Ovary (tissue), 9 donors: ENCODE results near the gene GPR108. TPM values are rescaled to one million over a fixed set of nuclear protein-coding genes. Genes with fewer than 3 reads are reported as not detected.

Experiments used
- DNase-seq, 5 donors: peaks; one replicate each; pipeline ENCODE4 v3.0.0-alpha.2; 2019 to 2020
- H3K27ac ChIP-seq, 2 donors: fragments of 200-600 bp; one replicate each; pipeline versions ENCODE4 v1.5.1 to v1.8.0; 2019 to 2022
- H3K27me3 ChIP-seq: fragments of 200-600 bp; one replicate; pipeline ENCODE4 v1.8.0; 2022
- H3K36me3 ChIP-seq: fragments of 200-600 bp; sonication (generic); one replicate; pipeline ENCODE4 v1.5.1; 2019
- H3K4me1 ChIP-seq: one replicate; pipeline ENCODE4 v1.8.1; 2013; ENCODE audit warnings: mild to moderate bottlenecking, moderate library complexity; ENCODE audit not compliant: insufficient read depth
- H3K4me3 ChIP-seq: fragments of 200-600 bp; sonication (generic); one replicate; pipeline ENCODE4 v1.5.1; 2017
- H3K9me3 ChIP-seq, 2 donors: fragments of 200-600 bp in 1 of 2; sonication (generic) in 1 of 2; one replicate each; pipeline versions ENCODE4 v1.5.1 to v1.8.1; 2013 to 2019; ENCODE audit warnings: mild to moderate bottlenecking in 1 of 2, moderate library complexity in 1 of 2
- EP300 ChIP-seq: sonication (generic); formaldehyde crosslinking; IDR thresholded peaks from one replicate; pipeline ENCODE4 v1.6.1; 2017; ENCODE audit warnings: antibody characterized with exemption
- POLR2A ChIP-seq: fragments of 450-650 bp; IDR thresholded peaks from one replicate; pipeline ENCODE4 v1.6.1; 2017; ENCODE audit warnings: antibody characterized with exemption, mild to moderate bottlenecking, moderate library complexity
- WGBS, 3 donors: extraction: QIAGEN DNeasy Blood & Tissue Kit in 1 of 3; methylation state at CpG; one replicate each; pipeline versions ENCODE4 v1.1.5 to v1.1.7; 2013 to 2017; 5-methylcytosine and 5-hydroxymethylcytosine counted together
- intact Hi-C, 4 donors: fragments of 100-400 bp; cut with DNase I; formaldehyde crosslinking; loops; one replicate each; pipeline versions ENCODE4 v1.11.0 to v1.15.1; 2022 to 2023
- polyA plus RNA-seq, 2 donors: library from polyadenylated mRNA; stranded (reverse); fragments of 200-250 nt in 1 of 2; fragments of 350-450 nt in 1 of 2; fragmentation: Illumina TruSeq in 1 of 2; extraction: RNeasy Lipid Tissue Mini Kit (QIAGEN cat#74804) in 1 of 2; gene quantifications; one replicate each; pipeline ENCODE4 v1.2.3, GENCODE V29; 2013 to 2014
- total RNA-seq, 7 donors: library from RNA; depleted of rRNA in 2 of 7; stranded (reverse); fragments of >200 nt in 2 of 7; fragmentation: NEBNext Ultra II Directional in 3 of 7; extraction: Animal tissue kit (Norgen Biotek cat#: 25700) in 3 of 7; gene quantifications; one replicate each; pipeline versions ENCODE4 v1.1.0 to v1.2.4, GENCODE V29; 2016 to 2023
- TF ChIP-seq, protein P1 (sequence below), 3 donors: fragments of 450-650 bp in 2 of 3; fragments of 200-600 bp in 1 of 3; IDR thresholded peaks; one replicate each; pipeline versions ENCODE4 v1.5.1 to v1.8.0; 2016 to 2022; ENCODE audit warnings: antibody characterized with exemption in 3 of 3, mild to moderate bottlenecking in 1 of 3
- donor health status: DM: no; HTN: no; CAD: no; lungs with moderate emphysema.
- donor health status: DM: no; HTN: no; CAD: no.
- donor health status: Bipolar disorder and iron deficiency.
- donor health status: DM: yes; HTN: yes; CAD: no.
- donor health status: DM: no; HTN: no; CAD: no.
- donor health status: DM: yes; HTN: yes; CAD: no.

Gene GPR108
- total and polyA plus RNA-seq, 9 donors, result 34.0 to 76.6 (median 61.0) TPM

DNA sequence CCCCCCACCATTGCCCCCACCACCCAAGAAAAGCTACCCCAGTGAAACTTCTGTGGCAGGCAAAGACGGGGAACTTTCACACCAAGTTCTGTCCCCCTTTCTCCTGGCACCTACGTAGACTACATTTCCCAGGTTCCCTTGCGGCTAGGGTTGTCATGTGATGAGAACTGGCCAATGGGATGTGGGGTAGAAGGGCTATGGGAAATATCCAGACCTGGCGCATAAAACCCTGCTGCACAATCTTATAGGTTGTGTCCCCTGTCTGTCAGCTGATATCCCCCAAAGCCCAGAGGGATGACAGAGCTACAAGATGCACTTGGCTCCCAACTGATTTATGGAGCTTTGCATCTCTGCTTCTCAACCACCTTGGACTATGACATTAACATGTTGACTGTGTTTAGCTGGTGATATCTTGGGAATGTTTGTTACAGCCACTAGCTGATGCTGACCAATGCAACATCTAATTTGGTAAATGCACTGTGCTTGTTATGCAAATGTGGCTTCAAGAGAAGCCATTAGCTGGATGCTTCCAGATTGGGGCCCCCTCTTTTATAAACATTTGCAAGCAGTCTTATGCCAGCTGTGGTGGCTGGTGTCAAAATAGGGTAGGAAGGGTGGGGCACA lies 23.8 kb upstream of the GPR108 start:
- Histone ChIP-seq H3K27ac (no peak overlapping the region), H3K4me3 (no peak overlapping the region), H3K36me3 (no peaks in the 10 kb centered on the region), H3K9me3 (no peaks in the 10 kb centered on the region), H3K27me3 (no peaks in the 10 kb centered on the region), H3K4me1 (no peaks in the 10 kb centered on the region)
- intact Hi-C loops, result loop anchor here in 1 of 4 donors (10.0 kb wide), 1 partner anchor 126 kb away; no protein-coding TSS in a partner anchor
- DNase-seq, result no peak
- 66 to 87% (median 80%) methylated on average over 4 of the region's 4 CpGs for WGBS, 3 donors
- TF ChIP-seq POLR2A, result no peak

GRCh38 chr19:6760606-6761005 lies 23.2 kb upstream of the GPR108 start:
- H3K36me3 ChIP-seq, result no peaks in the 10 kb centered on the region
- DNase-seq, result no peak
- no peak overlapping the region for H3K4me3 ChIP-seq
- WGBS, 3 donors, result 91 to 98% (median 93%) methylated on average over 16 to 17 of the region's 17 CpGs
- H3K27me3 ChIP-seq, result no peaks in the 10 kb centered on the region
- no peaks in the 10 kb centered on the region for H3K4me1 ChIP-seq
- intact Hi-C loops, result loop anchor here in 1 of 4 donors (10.0 kb wide), 1 partner anchor 126 kb away; no protein-coding TSS in a partner anchor
- H3K9me3 ChIP-seq, result no peaks in the 10 kb centered on the region
- TF ChIP-seq POLR2A (no peak), EP300 (no peak)
- TF ChIP-seq, protein P1, sequence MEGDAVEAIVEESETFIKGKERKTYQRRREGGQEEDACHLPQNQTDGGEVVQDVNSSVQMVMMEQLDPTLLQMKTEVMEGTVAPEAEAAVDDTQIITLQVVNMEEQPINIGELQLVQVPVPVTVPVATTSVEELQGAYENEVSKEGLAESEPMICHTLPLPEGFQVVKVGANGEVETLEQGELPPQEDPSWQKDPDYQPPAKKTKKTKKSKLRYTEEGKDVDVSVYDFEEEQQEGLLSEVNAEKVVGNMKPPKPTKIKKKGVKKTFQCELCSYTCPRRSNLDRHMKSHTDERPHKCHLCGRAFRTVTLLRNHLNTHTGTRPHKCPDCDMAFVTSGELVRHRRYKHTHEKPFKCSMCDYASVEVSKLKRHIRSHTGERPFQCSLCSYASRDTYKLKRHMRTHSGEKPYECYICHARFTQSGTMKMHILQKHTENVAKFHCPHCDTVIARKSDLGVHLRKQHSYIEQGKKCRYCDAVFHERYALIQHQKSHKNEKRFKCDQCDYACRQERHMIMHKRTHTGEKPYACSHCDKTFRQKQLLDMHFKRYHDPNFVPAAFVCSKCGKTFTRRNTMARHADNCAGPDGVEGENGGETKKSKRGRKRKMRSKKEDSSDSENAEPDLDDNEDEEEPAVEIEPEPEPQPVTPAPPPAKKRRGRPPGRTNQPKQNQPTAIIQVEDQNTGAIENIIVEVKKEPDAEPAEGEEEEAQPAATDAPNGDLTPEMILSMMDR (IDR thresholded peaks at IDR 0.05), result no peak
- H3K27ac ChIP-seq, result no peak overlapping the region

GRCh38 chr19:6754653-6755463 lies 17.5 kb upstream of the GPR108 start:
- H3K27ac ChIP-seq, result no peak overlapping the region
- no peaks in the 10 kb centered on the region for H3K27me3 ChIP-seq
- intact Hi-C loops, result loop anchor here in 3 of 4 donors (10.0 kb wide), 3 partner anchors 50 to 770 kb away; no protein-coding TSS in a partner anchor
- TF ChIP-seq, protein P1 (IDR thresholded peaks at IDR 0.05), result no peak
- TF ChIP-seq POLR2A (no peak), EP300 (no peak)
- 86 to 93% (median 88%) methylated on average over 22 to 23 of the region's 23 CpGs for WGBS, 3 donors
- H3K9me3 ChIP-seq, result no peaks in the 10 kb centered on the region
- H3K4me3 ChIP-seq, result no peak overlapping the region
- H3K36me3 ChIP-seq, result no peaks in the 10 kb centered on the region
- peaks cover 2% of the 10 kb centered on the region for H3K4me1 ChIP-seq
- DNase-seq, result no peak

GRCh38 chr19:6754136-6754535 lies 16.8 kb upstream of the GPR108 start:
- Histone ChIP-seq H3K4me3 (no peak overlapping the region), H3K36me3 (no peaks in the 10 kb centered on the region), H3K27me3 (no peaks in the 10 kb centered on the region), H3K4me1 (peaks cover 2% of the 10 kb centered on the region), H3K9me3 (no peaks in the 10 kb centered on the region), H3K27ac (no peak overlapping the region)
- intact Hi-C loops, result loop anchor here in 3 of 4 donors (10.0 kb wide), 3 partner anchors 49 to 769 kb away; no protein-coding TSS in a partner anchor
- 91 to 95% (median 94%) methylated on average over 22 of the region's 22 CpGs for WGBS, 3 donors
- TF ChIP-seq POLR2A (no peak), EP300 (no peak)
- TF ChIP-seq, protein P1 (IDR thresholded peaks at IDR 0.05), result no peak
- DNase-seq, result peak in 1 of 5 donors; percentile 43
